Mucosa of descending colon (tissue), 3 donors: Measurements from ENCODE around the gene CBX6. TPM values are rescaled to one million over a fixed set of nuclear protein-coding genes. Genes with fewer than 3 reads are reported as not detected.

Source experiments
- ATAC-seq: fragments of 200-7000 bp; cut with Tn5 transposase; one replicate; pipeline ENCODE4 v1.9.1; 2020; ENCODE audit warnings: mild to moderate bottlenecking, moderate library complexity
- DNase-seq, 3 donors: peaks; one replicate each; pipeline ENCODE4 v3.0.0-alpha.2; 2020
- H3K36me3 ChIP-seq: fragments of 200-600 bp; one replicate; pipeline ENCODE4 v1.8.0; 2021; ENCODE audit warnings: low read depth, mild to moderate bottlenecking
- H3K4me1 ChIP-seq: fragments of 200-600 bp; one replicate; pipeline ENCODE4 v1.8.0; 2021; ENCODE audit warnings: low read depth, mild to moderate bottlenecking
- H3K4me3 ChIP-seq: fragments of 200-600 bp; one replicate; pipeline ENCODE4 v1.8.0; 2021; ENCODE audit warnings: mild to moderate bottlenecking
- H3K9me3 ChIP-seq: fragments of 200-600 bp; one replicate; pipeline ENCODE4 v1.8.0; 2021; ENCODE audit warnings: mild to moderate bottlenecking
- intact Hi-C, 2 donors: fragments of 100-400 bp; cut with DNase I in 1 of 2; cut with micrococcal nuclease in 1 of 2; formaldehyde crosslinking; loops; one replicate each; pipeline versions ENCODE4 v1.11.0 to v1.11.1; 2022; cut with DNase I, micrococcal nuclease
- total RNA-seq, 3 donors: library from RNA; stranded (reverse); fragmentation: NEBNext Ultra II Directional in 2 of 3; extraction: Animal tissue kit (Norgen Biotek cat#: 25700) in 2 of 3; gene quantifications; one replicate each; pipeline versions ENCODE4 v1.2.1 to v1.2.4, GENCODE V29; 2021 to 2023
- TF ChIP-seq, protein P1 (sequence below): fragments of 200-600 bp; IDR thresholded peaks from one replicate; pipeline ENCODE4 v1.8.0; 2022; ENCODE audit warnings: antibody characterized with exemption, mild to moderate bottlenecking
- donor health status: DM: no; HTN: no; CAD: no; lungs with moderate emphysema.
- donor health status: DM: no; HTN: no; CAD: no.
- donor health status: DM: no; HTN: yes; CAD: no.

CBX6 gene
- total RNA-seq, 3 donors from 2014 or later = 15.7 to 84.0 (median 23.6) TPM

- DNase-seq (no peak), ATAC-seq (no peak)
- Histone ChIP-seq H3K36me3 (no peaks in the 10 kb centered on the region), H3K4me3 (no peak overlapping the region), H3K4me1 (no peaks in the 10 kb centered on the region), H3K9me3 (no peaks in the 10 kb centered on the region)
- intact Hi-C loops = no loop called here
- TF ChIP-seq, protein P1, sequence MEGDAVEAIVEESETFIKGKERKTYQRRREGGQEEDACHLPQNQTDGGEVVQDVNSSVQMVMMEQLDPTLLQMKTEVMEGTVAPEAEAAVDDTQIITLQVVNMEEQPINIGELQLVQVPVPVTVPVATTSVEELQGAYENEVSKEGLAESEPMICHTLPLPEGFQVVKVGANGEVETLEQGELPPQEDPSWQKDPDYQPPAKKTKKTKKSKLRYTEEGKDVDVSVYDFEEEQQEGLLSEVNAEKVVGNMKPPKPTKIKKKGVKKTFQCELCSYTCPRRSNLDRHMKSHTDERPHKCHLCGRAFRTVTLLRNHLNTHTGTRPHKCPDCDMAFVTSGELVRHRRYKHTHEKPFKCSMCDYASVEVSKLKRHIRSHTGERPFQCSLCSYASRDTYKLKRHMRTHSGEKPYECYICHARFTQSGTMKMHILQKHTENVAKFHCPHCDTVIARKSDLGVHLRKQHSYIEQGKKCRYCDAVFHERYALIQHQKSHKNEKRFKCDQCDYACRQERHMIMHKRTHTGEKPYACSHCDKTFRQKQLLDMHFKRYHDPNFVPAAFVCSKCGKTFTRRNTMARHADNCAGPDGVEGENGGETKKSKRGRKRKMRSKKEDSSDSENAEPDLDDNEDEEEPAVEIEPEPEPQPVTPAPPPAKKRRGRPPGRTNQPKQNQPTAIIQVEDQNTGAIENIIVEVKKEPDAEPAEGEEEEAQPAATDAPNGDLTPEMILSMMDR = no peak
Measured at GRCh38 chr22:38819387-38819940, 52.6 kb downstream of the CBX6 start.

DNA sequence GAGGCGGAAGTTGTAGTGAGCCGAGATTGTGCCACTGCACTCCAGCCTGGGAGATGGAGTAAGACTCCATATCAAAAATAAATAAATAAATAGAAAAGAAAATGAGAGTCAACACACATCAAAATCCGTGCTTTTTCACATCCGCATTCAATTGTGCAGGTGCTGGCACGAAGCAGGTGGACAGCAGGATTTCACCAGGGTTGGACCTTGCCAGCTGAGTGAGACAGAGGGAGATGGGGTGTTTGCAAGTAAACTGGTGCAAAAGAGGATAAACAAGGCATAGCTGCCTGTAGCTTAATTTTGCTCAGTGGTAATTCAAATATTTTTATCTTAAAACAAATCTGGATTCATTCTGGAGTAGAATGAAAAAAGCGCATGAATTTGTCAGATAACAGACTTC is 54.8 kb downstream of the CBX6 start:
- intact Hi-C loops = no loop called here

DNA sequence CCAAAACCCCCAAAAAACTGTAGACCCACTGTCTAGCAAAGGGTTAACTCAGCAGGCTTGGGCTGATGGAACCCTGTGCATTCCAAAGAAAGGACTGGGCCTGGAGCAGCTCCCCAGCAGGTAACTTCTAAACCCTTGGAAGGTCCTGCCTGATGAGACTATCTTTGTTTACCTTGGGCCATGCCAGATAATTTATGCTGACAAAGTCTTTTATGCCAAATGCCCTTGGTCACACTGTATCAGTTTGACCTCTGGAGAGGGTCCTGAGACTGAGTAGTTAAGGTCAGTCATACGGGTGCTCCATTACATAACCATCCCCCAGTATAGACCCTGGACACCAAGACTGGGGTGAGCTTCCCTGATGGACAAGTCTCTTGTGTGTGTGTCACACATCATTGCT is 56.2 kb downstream of the CBX6 start:
- ATAC-seq = no peak
- intact Hi-C loops = no loop called here
- no peaks in the 10 kb centered on the region for H3K36me3 ChIP-seq
- H3K4me1 ChIP-seq = no peaks in the 10 kb centered on the region
- H3K4me3 ChIP-seq = no peak overlapping the region
- TF ChIP-seq, protein P1 = no peak
- H3K9me3 ChIP-seq = no peaks in the 10 kb centered on the region
- DNase-seq = no peak

More for the DNA sequence above, 54.8 kb downstream of the CBX6 start:
- TF ChIP-seq, protein P1 = no peak
- Histone ChIP-seq H3K36me3 (no peaks in the 10 kb centered on the region), H3K4me3 (no peak overlapping the region), H3K4me1 (no peaks in the 10 kb centered on the region), H3K9me3 (no peaks in the 10 kb centered on the region)
- DNase-seq (no peak), ATAC-seq (no peak)

Other genes starting within 250 kb of the CBX6 start
- gene FAM227A, start 215.8 kb downstream of the CBX6 start, total RNA-seq = 1 to 10 TPM in 2 of 3 donors, under 1 TPM in 1; 0.52 to 1.5 (median 1.3) TPM
- 10 to 100 TPM; 22.8 to 46.5 (median 30.0) TPM for gene CBY1, start 215.6 kb downstream of the CBX6 start, total RNA-seq
- gene TOMM22, start 190.3 kb downstream of the CBX6 start, total RNA-seq = 10 to 100 TPM; 64.5 to 84.4 (median 72.4) TPM
- 10 to 100 TPM; 82.5 to 98.3 (median 87.9) TPM for gene JOSD1, start 171.3 kb downstream of the CBX6 start, total RNA-seq
- gene GTPBP1, start 166.3 kb downstream of the CBX6 start, total RNA-seq = 10 to 100 TPM; 73.1 to 96.8 (median 76.8) TPM
- 100 to 1,000 TPM; 130 to 235 (median 181) TPM for gene SUN2, start 116.2 kb downstream of the CBX6 start, total RNA-seq
- gene DNAL4, start 78.1 kb downstream of the CBX6 start, total RNA-seq = 10 to 100 TPM; 14.7 to 17.6 (median 16.1) TPM
- 10 to 100 TPM in 1 of 3 donors, 1 to 10 TPM in 1, under 1 TPM in 1; 0.84 to 15.5 (median 1.2) TPM for gene NPTXR, start 28.2 kb downstream of the CBX6 start, total RNA-seq
- 10 to 100 TPM in 1 of 3 donors, 1 to 10 TPM in 1, under 1 TPM in 1; 0.92 to 23.6 (median 2.5) TPM for gene APOBEC3A, start 85.4 kb upstream of the CBX6 start, total RNA-seq
- gene APOBEC3B, start 110.1 kb upstream of the CBX6 start, total RNA-seq = 10 to 100 TPM in 2 of 3 donors, 1 to 10 TPM in 1; 8.4 to 49.5 (median 23.6) TPM
- gene APOBEC3C, start 142.0 kb upstream of the CBX6 start, total RNA-seq = 10 to 100 TPM; 23.1 to 30.6 (median 24.1) TPM
- gene APOBEC3D, start 148.9 kb upstream of the CBX6 start, total RNA-seq = 1 to 10 TPM; 4.6 to 7.0 (median 6.5) TPM
- gene APOBEC3F, start 168.6 kb upstream of the CBX6 start, total RNA-seq = 10 to 100 TPM in 1 of 3 donors, 1 to 10 TPM in 2; 7.4 to 14.1 (median 8.8) TPM
- gene APOBEC3G, start 205.1 kb upstream of the CBX6 start, total RNA-seq = 1 to 10 TPM; 5.7 to 6.2 (median 6.1) TPM
- under 1 TPM in 1 of 3 donors, not detected in 2; 0.51 TPM for gene APOBEC3H, start 225.0 kb upstream of the CBX6 start, total RNA-seq